ENCODE results near the gene SULT1A2.
A peak's percentile ranks its signal among the peaks of the same experiment; 100 is the strongest.
"Not testable (repeated sequence)": the region's sequence is repeated elsewhere in the genome, so short reads cannot be mapped to it uniquely, and the experiment has no call there.

Gene SULT1A2

GRCh38 chr16:28554634-28555423 is 42.0 kb downstream of the SULT1A2 start:
- no peak for DNase-seq

- peak; percentile 90 for DNase-seq
These were observed 42.8 kb downstream of the SULT1A2 start, which contains the start of gene SGF29 for GRCh38 chr16:28553776-28554633. Gene SGF29, plus strand, starts transcription at chr16:28553920. Its CDS starts 27,150 bp downstream, at chr16:28581070.

GRCh38 chr16:28549301-28549899 is 47.5 kb downstream of the SULT1A2 start:
- DNase-seq, result no peak

GRCh38 chr16:28548306-28548802 is 48.5 kb downstream of the SULT1A2 start:
- no peak for DNase-seq

- no peak for DNase-seq
These were observed 50.2 kb downstream of the SULT1A2 start for GRCh38 chr16:28546626-28547025.

- not testable (repeated sequence) for DNase-seq
These were observed 50.9 kb downstream of the SULT1A2 start for GRCh38 chr16:28545964-28546363.

- DNase-seq, result no peak
These were observed 51.9 kb downstream of the SULT1A2 start for GRCh38 chr16:28544998-28545397.

- DNase-seq, result no peak
These were observed 53.8 kb downstream of the SULT1A2 start for GRCh38 chr16:28543072-28543471.

GRCh38 chr16:28542646-28543045 is 54.2 kb downstream of the SULT1A2 start:
- DNase-seq, result no peak
